SK-N-SH treated with all-trans-retinoic acid at 6 μM for 48 hours (cell line): ENCODE results near the gene TIAM2.

Experiments used
- ARNTL ChIP-seq: fragments of 450-650 bp; formaldehyde crosslinking; IDR thresholded peaks from 2 replicates; pipeline ENCODE4 v1.5.0; 2020; ENCODE audit warnings: low read depth, mild to moderate bottlenecking, moderate library complexity, borderline replicate concordance
- ESRRG ChIP-seq: fragments of 250-450 bp; sonication (Bioruptor Pico); IDR thresholded peaks from 2 replicates; pipeline ENCODE4 v1.6.1; 2021; ENCODE audit warnings: mild to moderate bottlenecking
- GLIS3 ChIP-seq: fragments of 250-450 bp; sonication (Bioruptor Pico); IDR thresholded peaks from 2 replicates; pipeline ENCODE4 v1.5.0; 2020; ENCODE audit warnings: mild to moderate bottlenecking, moderate library complexity
- ISL1 ChIP-seq: fragments of 250-450 bp; sonication (Bioruptor Pico); IDR thresholded peaks from 2 replicates; pipeline ENCODE4 v2.1.2; 2022; ENCODE audit warnings: mild to moderate bottlenecking, moderate library complexity
- PPARA ChIP-seq: fragments of 250-450 bp; sonication (Bioruptor Pico); IDR thresholded peaks from 2 replicates; pipeline ENCODE4 v1.5.0; 2020; ENCODE audit warnings: mild to moderate bottlenecking, borderline replicate concordance
- ZFP3 ChIP-seq: fragments of 250-450 bp; sonication (Bioruptor Pico); IDR thresholded peaks from 2 replicates; pipeline ENCODE4 v1.5.0; 2020; ENCODE audit warnings: mild to moderate bottlenecking, moderate library complexity
- ZFP30 ChIP-seq: fragments of 450-650 bp; formaldehyde crosslinking; IDR thresholded peaks from 2 replicates; pipeline ENCODE4 v1.5.0; 2022; ENCODE audit warnings: mild to moderate bottlenecking, moderate library complexity
- ZNF70 ChIP-seq: fragments of 450-650 bp; formaldehyde crosslinking; IDR thresholded peaks from 2 replicates; pipeline ENCODE4 v1.5.0; 2020; ENCODE audit warnings: mild to moderate bottlenecking, moderate library complexity
- ZNF8 ChIP-seq: fragments of 450-650 bp; formaldehyde crosslinking; IDR thresholded peaks from 2 replicates; pipeline ENCODE4 v1.5.0; 2020; ENCODE audit warnings: mild to moderate bottlenecking, moderate library complexity
- TF ChIP-seq, protein P1 (sequence below): fragments of 250-450 bp; sonication (Bioruptor Pico); IDR thresholded peaks from 2 replicates; pipeline ENCODE4 v1.5.1; 2021; ENCODE audit warnings: mild to moderate bottlenecking, moderate library complexity
- TF ChIP-seq, protein P2 (sequence below): fragments of 250-450 bp; sonication (Bioruptor Pico); IDR thresholded peaks from 2 replicates; pipeline ENCODE4 v1.8.0; 2020; ENCODE audit warnings: mild to moderate bottlenecking, moderate library complexity, borderline replicate concordance
- TF ChIP-seq, protein P3 (sequence below): fragments of 250-450 bp; sonication (Bioruptor Pico); IDR thresholded peaks from 2 replicates; pipeline ENCODE4 v1.5.1; 2020; ENCODE audit warnings: low read depth, mild to moderate bottlenecking, moderate library complexity

DNA sequence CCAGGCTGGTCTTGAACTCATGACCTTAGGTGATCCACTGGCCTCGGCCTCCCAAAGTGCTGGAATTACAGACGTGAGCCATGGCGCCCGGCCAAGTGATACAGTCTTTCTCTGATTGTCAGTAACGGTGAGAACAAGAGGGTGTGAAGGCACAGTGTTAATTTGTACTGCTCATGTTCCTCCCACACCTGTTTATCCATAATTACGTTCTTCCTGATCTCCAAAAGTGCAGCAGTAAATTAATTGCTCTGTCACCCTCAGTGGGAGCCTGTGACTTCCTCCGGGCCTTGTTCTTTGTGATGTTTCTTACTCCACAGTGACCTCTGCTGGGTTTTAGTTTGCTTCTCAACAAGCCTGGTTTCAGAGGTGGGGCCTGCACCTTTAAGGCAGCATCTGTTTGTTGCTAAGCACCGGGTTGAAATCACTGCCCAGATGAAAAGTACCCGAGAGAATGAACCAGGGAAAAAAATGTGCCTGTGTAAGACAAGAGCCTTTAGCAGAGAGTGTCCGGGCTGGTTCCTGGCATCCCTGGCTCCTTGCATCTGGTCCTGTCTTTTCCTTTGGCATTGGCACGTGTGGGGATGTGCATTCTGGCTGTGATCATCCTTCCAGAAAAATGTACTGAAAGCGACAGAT is 179.6 kb downstream of the TIAM2 start:
- TF ChIP-seq ZFP3 (no peak), ZNF8 (CRISPR knock-in tag) (no peak), ZNF70 (no peak), ESRRG (CRISPR knock-in tag) (no peak), ZFP30 (CRISPR knock-in tag) (no peak), ARNTL (CRISPR knock-in tag) (no peak), PPARA (CRISPR knock-in tag) (no peak), ISL1 (CRISPR knock-in tag) (no peak), GLIS3 (CRISPR knock-in tag) (no peak)
- TF ChIP-seq, protein P1, sequence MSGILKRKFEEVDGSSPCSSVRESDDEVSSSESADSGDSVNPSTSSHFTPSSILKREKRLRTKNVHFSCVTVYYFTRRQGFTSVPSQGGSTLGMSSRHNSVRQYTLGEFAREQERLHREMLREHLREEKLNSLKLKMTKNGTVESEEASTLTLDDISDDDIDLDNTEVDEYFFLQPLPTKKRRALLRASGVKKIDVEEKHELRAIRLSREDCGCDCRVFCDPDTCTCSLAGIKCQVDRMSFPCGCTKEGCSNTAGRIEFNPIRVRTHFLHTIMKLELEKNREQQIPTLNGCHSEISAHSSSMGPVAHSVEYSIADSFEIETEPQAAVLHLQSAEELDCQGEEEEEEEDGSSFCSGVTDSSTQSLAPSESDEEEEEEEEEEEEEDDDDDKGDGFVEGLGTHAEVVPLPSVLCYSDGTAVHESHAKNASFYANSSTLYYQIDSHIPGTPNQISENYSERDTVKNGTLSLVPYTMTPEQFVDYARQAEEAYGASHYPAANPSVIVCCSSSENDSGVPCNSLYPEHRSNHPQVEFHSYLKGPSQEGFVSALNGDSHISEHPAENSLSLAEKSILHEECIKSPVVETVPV = no peak
- TF ChIP-seq, protein P2, sequence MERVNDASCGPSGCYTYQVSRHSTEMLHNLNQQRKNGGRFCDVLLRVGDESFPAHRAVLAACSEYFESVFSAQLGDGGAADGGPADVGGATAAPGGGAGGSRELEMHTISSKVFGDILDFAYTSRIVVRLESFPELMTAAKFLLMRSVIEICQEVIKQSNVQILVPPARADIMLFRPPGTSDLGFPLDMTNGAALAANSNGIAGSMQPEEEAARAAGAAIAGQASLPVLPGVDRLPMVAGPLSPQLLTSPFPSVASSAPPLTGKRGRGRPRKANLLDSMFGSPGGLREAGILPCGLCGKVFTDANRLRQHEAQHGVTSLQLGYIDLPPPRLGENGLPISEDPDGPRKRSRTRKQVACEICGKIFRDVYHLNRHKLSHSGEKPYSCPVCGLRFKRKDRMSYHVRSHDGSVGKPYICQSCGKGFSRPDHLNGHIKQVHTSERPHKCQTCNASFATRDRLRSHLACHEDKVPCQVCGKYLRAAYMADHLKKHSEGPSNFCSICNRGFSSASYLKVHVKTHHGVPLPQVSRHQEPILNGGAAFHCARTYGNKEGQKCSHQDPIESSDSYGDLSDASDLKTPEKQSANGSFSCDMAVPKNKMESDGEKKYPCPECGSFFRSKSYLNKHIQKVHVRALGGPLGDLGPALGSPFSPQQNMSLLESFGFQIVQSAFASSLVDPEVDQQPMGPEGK (CRISPR knock-in tag) = no peak
- TF ChIP-seq, protein P3, sequence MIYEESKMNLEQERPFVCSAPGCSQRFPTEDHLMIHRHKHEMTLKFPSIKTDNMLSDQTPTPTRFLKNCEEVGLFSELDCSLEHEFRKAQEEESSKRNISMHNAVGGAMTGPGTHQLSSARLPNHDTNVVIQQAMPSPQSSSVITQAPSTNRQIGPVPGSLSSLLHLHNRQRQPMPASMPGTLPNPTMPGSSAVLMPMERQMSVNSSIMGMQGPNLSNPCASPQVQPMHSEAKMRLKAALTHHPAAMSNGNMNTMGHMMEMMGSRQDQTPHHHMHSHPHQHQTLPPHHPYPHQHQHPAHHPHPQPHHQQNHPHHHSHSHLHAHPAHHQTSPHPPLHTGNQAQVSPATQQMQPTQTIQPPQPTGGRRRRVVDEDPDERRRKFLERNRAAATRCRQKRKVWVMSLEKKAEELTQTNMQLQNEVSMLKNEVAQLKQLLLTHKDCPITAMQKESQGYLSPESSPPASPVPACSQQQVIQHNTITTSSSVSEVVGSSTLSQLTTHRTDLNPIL (CRISPR knock-in tag) = no peak
